SK-N-MC (cell line): ENCODE results near the gene IFIT2.
"Not testable (repeated sequence)": the region's sequence is repeated elsewhere in the genome, so short reads cannot be mapped to it uniquely, and the experiment has no call there.

ENCODE experiments used
- DNase-seq: peaks from one replicate; pipeline ENCODE4 v3.0.0-alpha.2; 2011; ENCODE audit warnings: low read depth, low spot score
- H3K27ac ChIP-seq: fragments of 200-600 bp; sonication (generic); 2 replicates; pipeline ENCODE4 v1.5.1; 2016; ENCODE audit warnings: mixed run types
- H3K36me3 ChIP-seq: fragments of 200-600 bp; sonication (generic); 2 replicates; pipeline ENCODE4 v1.6.1; 2017; ENCODE audit warnings: antibody characterized with exemption, low read length, mixed read lengths; ENCODE audit not compliant: insufficient read depth
- H3K4me3 ChIP-seq: fragments of 200-600 bp; sonication (generic); 2 replicates; pipeline ENCODE4 v1.5.1; 2016
- H3K9ac ChIP-seq: fragments of 200-600 bp; sonication (generic); 2 replicates; pipeline ENCODE4 v1.8.0; 2017; ENCODE audit warnings: mixed run types, mixed read lengths; ENCODE audit not compliant: insufficient read length
- H3K9me3 ChIP-seq: fragments of 200-600 bp; sonication (generic); 2 replicates; pipeline ENCODE4 v1.6.1; 2017; ENCODE audit warnings: low read depth, mild to moderate bottlenecking, antibody characterized with exemption, low read length, moderate library complexity, mixed read lengths
- EZH2 ChIP-seq: fragments of 200-600 bp; sonication (generic); IDR thresholded peaks from one replicate; pipeline ENCODE4 v1.6.1; 2017; ENCODE audit warnings: antibody characterized with exemption
- FOXP2 ChIP-seq: optimal IDR thresholded peaks from 2 replicates; pipeline ENCODE3; 2011; ENCODE audit warnings: mild to moderate bottlenecking, moderate library complexity; ENCODE audit not compliant: insufficient read depth; ENCODE audit errors: extremely low read length, control extremely low read depth
- POLR2AphosphoS5 ChIP-seq: IDR thresholded peaks from 2 replicates; pipeline ENCODE4 v1.6.1; 2012; ENCODE audit warnings: mild to moderate bottlenecking, low read depth, low read length, borderline replicate concordance

IFIT2 gene

DNA sequence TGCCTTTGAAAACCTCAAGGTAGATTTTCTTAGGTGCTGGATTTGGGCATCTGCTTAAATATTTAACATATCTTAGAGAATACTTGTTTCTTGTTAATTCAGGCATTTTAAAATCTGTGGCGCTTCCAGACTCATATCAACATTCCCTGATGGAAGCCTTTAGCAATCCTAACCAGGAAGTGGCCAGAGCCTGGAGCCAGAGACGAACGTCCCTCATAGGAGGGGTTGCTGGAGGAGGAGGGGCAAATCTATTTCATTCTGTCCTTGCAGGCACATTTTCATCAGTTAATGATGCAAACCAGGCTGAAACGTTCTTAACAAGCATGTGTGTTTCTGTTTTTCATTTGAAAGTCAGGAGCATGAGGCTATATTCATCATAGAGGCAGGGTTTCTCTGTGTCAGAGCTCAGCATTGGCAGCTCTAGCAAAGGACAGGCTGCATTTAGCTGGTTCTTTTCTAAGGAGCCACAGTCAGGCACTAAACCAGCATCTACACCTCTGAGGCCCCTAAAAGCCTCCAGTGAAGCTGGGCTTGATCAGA is 17.8 kb upstream of the IFIT2 start:
- H3K4me3 ChIP-seq = peak overlapping the region; percentile 36; the same call in 1 of the 2 replicates
- H3K9ac ChIP-seq = peak overlapping the region; percentile 29
- TF ChIP-seq EZH2 (no peak), POLR2AphosphoS5 (no peak), FOXP2 (no peak)

DNA sequence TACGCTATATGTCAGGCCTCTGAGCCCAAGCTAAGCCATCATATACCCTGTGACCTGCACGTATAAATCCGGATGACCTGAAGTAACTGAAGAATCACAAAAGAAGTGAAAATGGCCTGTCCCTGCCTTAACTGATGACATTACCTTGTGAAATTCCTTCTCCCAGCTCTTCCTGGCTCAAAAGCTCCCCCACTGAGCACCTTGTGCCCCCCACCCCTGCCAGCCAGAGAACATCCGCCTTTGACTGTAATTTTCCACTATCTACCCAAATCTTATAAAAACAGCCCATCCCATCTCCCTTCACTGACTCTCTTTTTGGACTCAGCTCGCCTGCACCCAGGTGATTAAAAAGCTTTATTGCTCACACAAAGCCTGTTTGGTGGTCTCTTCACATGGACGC is 17.1 kb upstream of the IFIT2 start:
- peak overlapping the region; percentile 77 for H3K27ac ChIP-seq
- H3K36me3 ChIP-seq, H3K4me3 ChIP-seq, DNase-seq, H3K9me3 ChIP-seq, H3K9ac ChIP-seq: not testable (repeated sequence)

More for the DNA sequence above, 17.8 kb upstream of the IFIT2 start:
- DNase-seq = no peak
- H3K9me3 ChIP-seq = no peaks in the 10 kb centered on the region
- peak overlapping the region; percentile 77 for H3K27ac ChIP-seq
- H3K36me3 ChIP-seq = no peaks in the 10 kb centered on the region

DNA sequence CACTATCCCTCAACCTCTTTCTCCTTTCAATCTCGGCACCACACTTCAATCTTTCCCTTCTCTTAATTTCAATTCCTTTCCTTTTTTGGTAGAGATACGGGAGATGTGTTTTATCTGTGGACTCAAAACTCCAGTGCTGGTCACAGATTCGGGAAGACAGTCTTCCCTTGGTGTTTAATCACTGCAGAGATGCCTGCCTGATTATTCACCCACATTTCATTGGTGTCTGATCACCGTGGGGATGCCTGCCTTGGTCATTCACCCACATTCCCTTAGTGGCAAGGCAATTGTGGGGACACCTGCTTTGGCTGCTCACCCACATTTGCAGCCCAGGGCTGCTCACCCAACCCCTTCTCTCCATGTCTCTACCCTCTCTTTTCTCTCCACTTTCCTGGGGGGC is 16.5 kb upstream of the IFIT2 start:
- not testable (repeated sequence) for H3K36me3 ChIP-seq, H3K27ac ChIP-seq, H3K4me3 ChIP-seq, H3K9ac ChIP-seq, DNase-seq, H3K9me3 ChIP-seq

DNA sequence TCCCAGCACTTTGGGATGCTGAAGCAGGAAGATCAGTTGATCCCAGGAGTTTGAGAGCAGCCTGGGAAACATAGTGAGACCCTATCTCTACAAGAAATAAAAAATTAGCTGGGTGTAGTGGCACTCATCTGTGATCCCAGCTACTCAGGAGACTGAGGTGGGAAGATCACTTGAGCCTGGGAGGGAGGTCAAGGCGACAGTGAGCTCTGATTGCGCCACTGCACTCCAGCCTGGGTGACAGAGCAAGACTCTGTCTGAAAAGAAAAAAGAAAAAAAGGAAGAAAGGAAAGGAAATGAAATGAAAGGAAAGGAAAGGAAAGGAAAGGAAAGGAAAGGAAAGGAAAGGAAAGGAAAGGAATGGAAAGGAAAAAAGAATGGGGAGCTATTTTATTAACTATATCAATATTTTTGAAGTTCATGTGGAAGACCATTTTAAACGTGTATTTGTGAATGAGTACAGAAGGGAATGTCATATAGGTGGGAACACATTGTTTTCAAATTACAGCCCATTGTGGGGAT is 7.1 kb upstream of the IFIT2 start:
- Histone ChIP-seq H3K36me3 (no peaks in the 10 kb centered on the region), H3K9ac (no peak overlapping the region), H3K27ac (no peak overlapping the region), H3K9me3 (no peaks in the 10 kb centered on the region), H3K4me3 (no peak overlapping the region)
- TF ChIP-seq EZH2 = no peak
- no peak for TF ChIP-seq FOXP2
- no peak for TF ChIP-seq POLR2AphosphoS5
- no peak for DNase-seq

DNA sequence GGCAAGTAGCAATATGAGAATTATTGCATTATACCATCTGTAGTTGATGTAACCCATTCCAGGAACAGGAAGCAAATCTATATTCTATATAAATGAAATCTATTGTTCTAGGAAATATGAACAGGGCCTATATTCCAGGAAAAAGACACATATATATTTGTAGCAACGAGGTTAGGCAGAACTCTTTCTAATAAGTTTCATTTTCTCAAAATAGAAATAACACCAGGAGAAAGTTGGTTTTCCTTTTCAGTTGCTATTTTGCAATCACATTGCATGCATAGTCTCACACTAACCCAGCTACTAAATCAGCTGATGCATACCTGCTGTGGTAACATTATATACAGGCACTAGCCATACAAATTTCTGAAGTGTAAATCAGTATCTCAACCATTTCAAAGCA is 6.2 kb upstream of the IFIT2 start:
- Histone ChIP-seq H3K9me3 (no peaks in the 10 kb centered on the region), H3K27ac (no peak overlapping the region), H3K9ac (no peak overlapping the region), H3K36me3 (no peaks in the 10 kb centered on the region), H3K4me3 (no peak overlapping the region)
- DNase-seq = no peak
- no peak for TF ChIP-seq EZH2
- TF ChIP-seq FOXP2 = no peak
- TF ChIP-seq POLR2AphosphoS5 = no peak

DNA sequence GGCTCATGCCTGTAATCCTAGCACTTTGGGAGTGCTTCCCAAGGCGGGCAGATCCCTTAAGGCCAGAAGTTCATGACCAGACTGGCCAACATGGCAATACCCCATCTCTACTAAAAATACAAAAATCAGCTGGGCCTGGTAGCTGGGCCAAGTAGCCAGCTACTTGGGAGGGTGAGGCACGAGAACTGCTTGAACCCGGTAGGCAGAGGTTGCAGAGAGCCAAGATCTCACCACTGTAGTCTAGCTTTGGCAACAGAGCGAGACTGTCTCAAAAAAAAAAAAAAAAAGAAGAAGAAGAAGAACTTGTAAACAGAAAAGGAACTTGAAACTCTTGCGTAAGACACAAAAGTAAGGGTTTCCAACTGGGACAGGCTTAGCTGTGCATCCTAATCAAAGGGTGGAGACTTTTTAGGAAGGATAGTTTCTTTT is 5.6 kb upstream of the IFIT2 start:
- no peak overlapping the region for H3K9ac ChIP-seq
- H3K9me3 ChIP-seq = no peaks in the 10 kb centered on the region
- H3K27ac ChIP-seq = 0 out of 2 replicates have a peak overlapping the region, but pooled peaks have one; percentile 25
- H3K36me3 ChIP-seq = no peaks in the 10 kb centered on the region
- no peak overlapping the region for H3K4me3 ChIP-seq
- no peak for TF ChIP-seq POLR2AphosphoS5
- TF ChIP-seq FOXP2 = no peak
- no peak for TF ChIP-seq EZH2
- peak; percentile 47 for DNase-seq

DNA sequence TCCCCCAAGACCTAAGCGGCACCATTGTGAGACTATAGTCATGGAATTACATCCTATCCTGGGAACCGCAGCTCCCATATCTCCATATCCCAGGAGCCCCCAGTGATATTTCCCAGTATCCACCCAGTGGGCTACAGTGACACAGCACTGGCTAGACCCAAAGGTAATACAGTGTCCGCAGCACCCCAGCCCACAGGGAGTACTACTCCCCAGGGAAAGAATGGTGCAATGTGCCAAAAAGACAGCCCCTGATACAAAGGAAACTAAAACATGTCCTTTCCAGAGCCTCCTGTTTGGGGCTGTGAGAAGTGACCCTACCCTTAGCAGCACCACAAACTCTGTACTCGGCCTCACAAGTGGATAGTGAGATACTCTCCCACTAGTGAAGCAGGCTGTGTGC is 4.5 kb upstream of the IFIT2 start:
- no peak overlapping the region for H3K27ac ChIP-seq
- H3K4me3 ChIP-seq = no peak overlapping the region
- H3K9ac ChIP-seq = no peak overlapping the region
- H3K9me3 ChIP-seq = no peaks in the 10 kb centered on the region
- no peaks in the 10 kb centered on the region for H3K36me3 ChIP-seq
- no peak for DNase-seq
- TF ChIP-seq FOXP2 = no peak

DNA sequence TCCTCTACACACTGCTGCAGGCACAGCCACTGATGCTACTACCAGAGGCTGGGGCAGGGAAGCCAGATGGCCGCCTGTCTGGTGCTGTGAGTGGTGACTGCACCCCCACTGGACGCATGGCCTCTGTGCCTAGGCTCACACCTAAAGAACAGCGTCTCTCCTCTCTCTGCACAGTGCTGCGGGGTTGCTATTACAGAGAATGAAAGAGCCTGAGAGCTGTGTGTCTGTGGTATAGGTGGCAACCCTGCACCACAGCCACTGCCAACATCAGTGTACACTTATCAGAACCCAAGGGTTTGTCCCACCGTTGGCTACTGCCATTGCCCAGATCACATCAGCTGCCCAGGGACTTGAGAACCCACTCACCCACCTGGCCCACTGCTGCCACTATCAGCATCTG is 4.1 kb upstream of the IFIT2 start:
- no peak for DNase-seq
- H3K4me3 ChIP-seq = no peak overlapping the region
- no peaks in the 10 kb centered on the region for H3K9me3 ChIP-seq
- no peak for TF ChIP-seq FOXP2
- no peak for TF ChIP-seq POLR2AphosphoS5
- no peak for TF ChIP-seq EZH2
- H3K9ac ChIP-seq = no peak overlapping the region
- H3K27ac ChIP-seq = no peak overlapping the region
- no peaks in the 10 kb centered on the region for H3K36me3 ChIP-seq

DNA sequence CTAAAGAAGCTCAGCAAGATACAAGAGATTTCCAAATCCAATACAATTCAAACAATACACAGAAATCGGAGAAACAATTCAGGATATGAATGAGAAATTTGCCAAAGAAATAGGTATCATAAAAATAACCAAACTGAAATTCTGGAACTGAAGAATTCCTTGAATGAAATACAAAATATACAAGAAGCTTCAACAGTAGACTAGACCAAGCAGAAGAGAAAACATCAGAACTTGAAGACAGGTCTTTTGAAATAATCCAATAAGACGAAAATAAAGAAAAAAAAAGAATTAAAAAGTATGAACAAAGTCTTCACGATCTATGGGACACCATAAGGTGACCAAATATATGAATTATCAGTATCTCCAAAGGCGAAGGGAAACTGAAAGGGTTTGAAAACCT is 2.8 kb upstream of the IFIT2 start:
- H3K4me3 ChIP-seq = no peak overlapping the region
- no peaks in the 10 kb centered on the region for H3K9me3 ChIP-seq
- no peak for DNase-seq
- TF ChIP-seq FOXP2 (no peak), EZH2 (no peak), POLR2AphosphoS5 (no peak)
- H3K36me3 ChIP-seq = no peaks in the 10 kb centered on the region
- no peak overlapping the region for H3K9ac ChIP-seq
- H3K27ac ChIP-seq = no peak overlapping the region

DNA sequence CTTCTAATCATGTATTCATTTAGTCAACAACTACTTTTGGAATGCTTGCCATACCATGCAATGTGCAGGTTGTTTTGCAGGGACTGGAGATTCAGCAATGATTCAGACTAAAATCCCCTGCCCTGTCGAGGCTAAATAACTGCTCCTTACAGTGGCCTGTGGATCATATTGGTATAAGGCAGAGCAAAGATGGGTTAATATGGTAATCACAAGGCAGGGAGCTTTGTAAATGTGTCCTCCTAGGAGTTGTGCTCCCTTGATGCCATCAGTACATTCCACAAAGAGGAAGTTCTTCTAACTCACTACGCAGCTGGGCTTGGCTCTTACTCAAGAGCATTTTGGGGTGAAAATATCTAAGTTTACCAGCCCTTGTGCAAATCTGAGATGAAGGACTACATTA is 614 bp upstream of the IFIT2 start:
- TF ChIP-seq POLR2AphosphoS5 (no peak), FOXP2 (no peak), EZH2 (no peak)
- H3K9me3 ChIP-seq = no peaks in the 10 kb centered on the region
- peak overlapping the region; percentile 75 for H3K4me3 ChIP-seq
- no peaks in the 10 kb centered on the region for H3K36me3 ChIP-seq
- no peak for DNase-seq
- peak overlapping the region; percentile 67 for H3K9ac ChIP-seq
- H3K27ac ChIP-seq = peak overlapping the region; percentile 68; the same call in 1 of the 2 replicates
